PC-9 (cell line): ENCODE results near the gene MELTF. TPM values are rescaled to one million over a fixed set of nuclear protein-coding genes. Genes with fewer than 3 reads are reported as not detected.

Experiments
- BruUV-seq: library from RNA; stranded (reverse); fragments of 400-500 nt; replicated peaks from 2 replicates; lab custom pipeline; 2021; lab: Mats Ljungman, UMichigan
- CTCF ChIA-PET: fragments of 300-600 bp; sonication (Branson Sonifier 250); formaldehyde crosslinking; loops from one replicate; lab custom pipeline; 2022; ENCODE audit warnings: antibody characterized with exemption; lab: Charles Lee
- POLR2A ChIA-PET: fragments of 300-600 bp; sonication (Branson Sonifier 250); formaldehyde crosslinking; loops from one replicate; lab custom pipeline; 2022; ENCODE audit warnings: antibody characterized with exemption; ENCODE audit not compliant: unreplicated experiment; lab: Charles Lee
- DNase-seq, 2 experiments: peaks; one replicate each; pipeline versions ENCODE4 v3.0.0 to v3.0.0-alpha.2; 2015 to 2022; ENCODE audit warnings: mixed read lengths in 1 of 2
- H2AFZ ChIP-seq: fragments of 200-600 bp; sonication (generic); 2 replicates; pipeline ENCODE4 v1.8.1; 2017; ENCODE audit warnings: antibody characterized with exemption
- H3F3A ChIP-seq: fragments of 200-600 bp; sonication (generic); 2 replicates; pipeline ENCODE4 v1.8.1; 2017; ENCODE audit warnings: antibody characterized with exemption, mild to moderate bottlenecking, low read depth; ENCODE audit not compliant: insufficient read depth
- H3K27ac ChIP-seq: fragments of 200-600 bp; sonication (generic); 2 replicates; pipeline ENCODE4 v1.6.1; 2016; ENCODE audit warnings: mixed run types
- H3K27me3 ChIP-seq: fragments of 200-600 bp; sonication (generic); 2 replicates; pipeline ENCODE4 v1.6.1; 2016; ENCODE audit warnings: low read depth, mixed run types; ENCODE audit not compliant: insufficient read depth
- H3K36me3 ChIP-seq: fragments of 200-600 bp; sonication (generic); 2 replicates; pipeline ENCODE4 v1.6.1; 2016; ENCODE audit warnings: low read depth, mixed run types
- H3K4me1 ChIP-seq: fragments of 200-600 bp; sonication (generic); replicated peaks from 2 replicates; pipeline ENCODE4 v1.6.1; 2016; ENCODE audit warnings: mixed run types; ENCODE audit not compliant: insufficient read depth
- H3K4me2 ChIP-seq: fragments of 200-600 bp; sonication (generic); 2 replicates; pipeline ENCODE4 v1.6.1; 2017; ENCODE audit warnings: mixed run types
- H3K4me3 ChIP-seq: fragments of 200-600 bp; sonication (generic); 2 replicates; pipeline ENCODE4 v1.6.1; 2016; ENCODE audit warnings: mixed run types
- H3K79me2 ChIP-seq: fragments of 200-600 bp; sonication (generic); 2 replicates; pipeline ENCODE4 v1.6.1; 2017; ENCODE audit warnings: low read depth, mixed run types
- H3K9me2 ChIP-seq: fragments of 200-600 bp; sonication (generic); 2 replicates; pipeline ENCODE4 v1.8.1; 2017; ENCODE audit warnings: mild to moderate bottlenecking; ENCODE audit not compliant: insufficient read depth
- H3K9me3 ChIP-seq: fragments of 200-600 bp; sonication (generic); 2 replicates; pipeline ENCODE4 v1.8.1; 2016; ENCODE audit warnings: low read depth; ENCODE audit not compliant: insufficient read depth
- H4K20me1 ChIP-seq: fragments of 200-600 bp; sonication (generic); 2 replicates; pipeline ENCODE4 v1.8.1; 2017; ENCODE audit not compliant: insufficient read depth
- CTCF ChIP-seq: fragments of 200-600 bp; sonication (generic); conservative IDR thresholded peaks from 2 replicates; pipeline ENCODE4 v1.6.1; 2017; ENCODE audit warnings: mixed run types, antibody characterized with exemption, mild to moderate bottlenecking, moderate library complexity
- EZH2 ChIP-seq: fragments of 200-600 bp; sonication (generic); IDR thresholded peaks from 2 replicates; pipeline ENCODE4 v1.8.0; 2017; ENCODE audit warnings: antibody characterized with exemption, low read depth
- intact Hi-C: fragments of 100-400 bp; cut with micrococcal nuclease; formaldehyde crosslinking; loops from one replicate; pipeline ENCODE4 v1.10.0; 2022; ENCODE audit not compliant: unreplicated experiment
- total RNA-seq: library from RNA; stranded (reverse); gene quantifications from 2 replicates; pipeline ENCODE4 v1.2.3, GENCODE V29; 2021

Gene MELTF
- total RNA-seq, 1 experiment from 2014 or later = 154 TPM

GRCh38 chr3:196997311-196997710 is 32.3 kb downstream of the MELTF start:
- H3K9me2 ChIP-seq = no peaks in the 10 kb centered on the region
- H3K79me2 ChIP-seq = no peaks in the 10 kb centered on the region
- H2AFZ ChIP-seq = no peak overlapping the region
- no peaks in the 10 kb centered on the region for H3F3A ChIP-seq
- intact Hi-C loops = no loop called here
- no peaks in the 10 kb centered on the region for H3K36me3 ChIP-seq
- BruUV-seq = no TSS peak
- no peaks in the 10 kb centered on the region for H3K9me3 ChIP-seq
- no peaks in the 10 kb centered on the region for H4K20me1 ChIP-seq
- ChIA-PET CTCF (interaction anchor here (0.6 kb wide), 1 partner anchor 340 kb away, joined by 7 read pairs; no protein-coding TSS in a partner anchor), POLR2A (interaction anchor here (0.6 kb wide), 1 partner anchor 103 kb away, joined by 4 read pairs; no protein-coding TSS in a partner anchor)
- TF ChIP-seq CTCF (no peak), EZH2 (no peak)
- no peaks in the 10 kb centered on the region for H3K4me1 ChIP-seq
- no peak overlapping the region for H3K4me3 ChIP-seq
- no peaks in the 10 kb centered on the region for H3K27me3 ChIP-seq
- H3K4me2 ChIP-seq = no peak overlapping the region
- H3K27ac ChIP-seq = no peak overlapping the region
- no peak for DNase-seq

GRCh38 chr3:196996454-196997265 is 33.0 kb downstream of the MELTF start:
- Histone ChIP-seq H3K4me1 (no peaks in the 10 kb centered on the region), H2AFZ (no peak overlapping the region), H3K4me3 (no peak overlapping the region), H3K4me2 (no peak overlapping the region), H3K9me2 (no peaks in the 10 kb centered on the region), H3K27me3 (no peaks in the 10 kb centered on the region), H3K9me3 (no peaks in the 10 kb centered on the region), H4K20me1 (no peaks in the 10 kb centered on the region), H3F3A (no peaks in the 10 kb centered on the region), H3K36me3 (no peaks in the 10 kb centered on the region), H3K27ac (no peak overlapping the region), H3K79me2 (no peaks in the 10 kb centered on the region)
- CTCF ChIA-PET = interaction anchor here (0.9 kb wide), 1 partner anchor 33 kb away, joined by 3 read pairs; the partner anchor contains the start of gene MELTF
- no TSS peak for BruUV-seq
- no peak for TF ChIP-seq EZH2
- DNase-seq = no peak
- POLR2A ChIA-PET = interaction anchor here (0.6 kb wide), 1 partner anchor 104 kb away, joined by 4 read pairs; no protein-coding TSS in a partner anchor
- intact Hi-C loops = no loop called here

GRCh38 chr3:196995646-196996355 is 33.8 kb downstream of the MELTF start:
- H4K20me1 ChIP-seq = no peaks in the 10 kb centered on the region
- H3K27me3 ChIP-seq = no peaks in the 10 kb centered on the region
- no peaks in the 10 kb centered on the region for H3K79me2 ChIP-seq
- H3K4me1 ChIP-seq = no peaks in the 10 kb centered on the region
- no peak overlapping the region for H3K27ac ChIP-seq
- no peak overlapping the region for H2AFZ ChIP-seq
- TF ChIP-seq EZH2 (no peak), CTCF (no peak)
- H3F3A ChIP-seq = no peaks in the 10 kb centered on the region
- no TSS peak for BruUV-seq
- intact Hi-C loops = no loop called here
- no peak overlapping the region for H3K4me3 ChIP-seq
- ChIA-PET CTCF (interaction anchor here (0.9 kb wide), 1 partner anchor 34 kb away, joined by 3 read pairs; the partner anchor contains the start of gene MELTF), POLR2A (no interaction called here)
- no peak overlapping the region for H3K4me2 ChIP-seq
- H3K9me3 ChIP-seq = no peaks in the 10 kb centered on the region
- DNase-seq = no peak
- no peaks in the 10 kb centered on the region for H3K9me2 ChIP-seq
- H3K36me3 ChIP-seq = no peaks in the 10 kb centered on the region
